ENCODE measurements around the gene DCUN1D3.

DNA sequence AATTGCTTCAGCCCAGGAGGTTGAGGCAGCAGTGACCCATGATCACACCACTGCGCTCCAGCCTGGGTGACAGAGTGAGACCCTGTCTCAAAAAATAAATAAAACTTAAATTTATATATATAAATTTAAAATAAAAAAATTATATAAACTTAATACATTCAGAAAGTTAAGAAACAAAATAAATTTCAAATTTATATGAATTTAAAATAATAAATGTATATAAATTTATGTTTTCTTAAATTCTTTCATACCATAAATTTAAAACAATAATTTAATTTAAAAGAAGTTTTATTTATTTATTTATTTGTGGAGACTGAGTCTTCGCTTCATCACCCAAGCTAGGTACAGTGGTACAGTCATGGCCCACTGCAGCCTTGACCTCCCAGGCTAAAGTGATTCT lies 20.6 kb upstream of the DCUN1D3 start:
- TF ChIP-seq, protein P1, sequence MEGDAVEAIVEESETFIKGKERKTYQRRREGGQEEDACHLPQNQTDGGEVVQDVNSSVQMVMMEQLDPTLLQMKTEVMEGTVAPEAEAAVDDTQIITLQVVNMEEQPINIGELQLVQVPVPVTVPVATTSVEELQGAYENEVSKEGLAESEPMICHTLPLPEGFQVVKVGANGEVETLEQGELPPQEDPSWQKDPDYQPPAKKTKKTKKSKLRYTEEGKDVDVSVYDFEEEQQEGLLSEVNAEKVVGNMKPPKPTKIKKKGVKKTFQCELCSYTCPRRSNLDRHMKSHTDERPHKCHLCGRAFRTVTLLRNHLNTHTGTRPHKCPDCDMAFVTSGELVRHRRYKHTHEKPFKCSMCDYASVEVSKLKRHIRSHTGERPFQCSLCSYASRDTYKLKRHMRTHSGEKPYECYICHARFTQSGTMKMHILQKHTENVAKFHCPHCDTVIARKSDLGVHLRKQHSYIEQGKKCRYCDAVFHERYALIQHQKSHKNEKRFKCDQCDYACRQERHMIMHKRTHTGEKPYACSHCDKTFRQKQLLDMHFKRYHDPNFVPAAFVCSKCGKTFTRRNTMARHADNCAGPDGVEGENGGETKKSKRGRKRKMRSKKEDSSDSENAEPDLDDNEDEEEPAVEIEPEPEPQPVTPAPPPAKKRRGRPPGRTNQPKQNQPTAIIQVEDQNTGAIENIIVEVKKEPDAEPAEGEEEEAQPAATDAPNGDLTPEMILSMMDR (IDR thresholded peaks at IDR 0.05): no peak
- TF ChIP-seq POLR2A (IDR thresholded peaks at IDR 0.05): no peak

Data from uterus (tissue), 2 donors.